HEK293 (cell line): ENCODE results near the gene SAP30.

Source experiments
- CTCF ChIA-PET: fragments of 350-600 bp; formaldehyde crosslinking; extraction: SDS; loops from one replicate; lab custom pipeline; 2021; ENCODE audit warnings: antibody characterized with exemption; lab: Yijun Ruan, JAX
- POLR2A ChIA-PET: fragments of 300-600 bp; formaldehyde crosslinking; extraction: SDS; loops from one replicate; lab custom pipeline; 2020; ENCODE audit warnings: antibody characterized with exemption, inconsistent platforms; lab: Yijun Ruan, JAX
- H3K27ac ChIP-seq: fragments of 200-500 bp; sonication (Bioruptor generic); 2 replicates; pipeline ENCODE4 v1.5.1; 2014; ENCODE audit warnings: low read depth, low read length, control low read depth, inconsistent platforms; ENCODE audit errors: extremely low read depth
- H3K36me3 ChIP-seq, 2 experiments: fragments of 200-500 bp in 1 of 2; sonication (Bioruptor generic) in 1 of 2; 1 replicate in 1 of 2; 2 replicates in 1 of 2; pipeline ENCODE4 v1.5.1; 2014 to 2017; ENCODE audit warnings: inconsistent platforms in 2 of 2, low read length in 2 of 2; ENCODE audit not compliant: control insufficient read depth in 2 of 2, insufficient read depth in 1 of 2
- H3K4me1 ChIP-seq: fragments of 200-500 bp; sonication (Bioruptor generic); 2 replicates; pipeline ENCODE4 v1.5.1; 2014; ENCODE audit warnings: mild to moderate bottlenecking, low read length, inconsistent platforms; ENCODE audit not compliant: control insufficient read depth, insufficient read depth
- H3K4me3 ChIP-seq: 2 replicates; pipeline ENCODE4 v1.5.1; 2011; ENCODE audit warnings: low read depth, mild to moderate bottlenecking, control low read depth, low read length, moderate library complexity
- H3K9me3 ChIP-seq: fragments of 200-500 bp; sonication (Bioruptor generic); 2 replicates; pipeline ENCODE4 v1.5.1; 2014; ENCODE audit warnings: low read depth, low read length, inconsistent platforms; ENCODE audit not compliant: control insufficient read depth, insufficient read depth
- BCL6B ChIP-seq: fragments of 450-650 bp; formaldehyde crosslinking; IDR thresholded peaks from 2 replicates; pipeline ENCODE4 v1.5.1; 2017; ENCODE audit warnings: missing biosample characterization, missing genetic modification characterization
- KLF7 ChIP-seq: fragments of 450-650 bp; formaldehyde crosslinking; IDR thresholded peaks from 2 replicates; pipeline ENCODE4 v1.5.1; 2016; ENCODE audit warnings: missing biosample characterization, missing genetic modification characterization, borderline replicate concordance
- OSR2 ChIP-seq: fragments of 450-650 bp; formaldehyde crosslinking; IDR thresholded peaks from 2 replicates; pipeline ENCODE4 v1.5.1; 2016; ENCODE audit warnings: missing biosample characterization, missing genetic modification characterization
- SP3 ChIP-seq: fragments of 450-650 bp; formaldehyde crosslinking; IDR thresholded peaks from 2 replicates; pipeline ENCODE4 v1.5.1; 2016; ENCODE audit warnings: missing biosample characterization, missing genetic modification characterization
- ZBTB21 ChIP-seq: fragments of 450-650 bp; formaldehyde crosslinking; IDR thresholded peaks from 2 replicates; pipeline ENCODE4 v1.5.1; 2017; ENCODE audit warnings: missing biosample characterization, missing genetic modification characterization
- ZBTB48 ChIP-seq: fragments of 450-650 bp; formaldehyde crosslinking; IDR thresholded peaks from 2 replicates; pipeline ENCODE4 v1.5.1; 2016; ENCODE audit warnings: missing biosample characterization, missing genetic modification characterization
- ZNF10 ChIP-seq: fragments of 450-650 bp; formaldehyde crosslinking; IDR thresholded peaks from 2 replicates; pipeline ENCODE4 v1.5.1; 2017; ENCODE audit warnings: missing biosample characterization, missing genetic modification characterization
- ZNF202 ChIP-seq: fragments of 450-650 bp; formaldehyde crosslinking; IDR thresholded peaks from 2 replicates; pipeline ENCODE4 v1.5.1; 2016; ENCODE audit warnings: missing biosample characterization, missing genetic modification characterization, borderline replicate concordance
- ZNF266 ChIP-seq: fragments of 450-650 bp; formaldehyde crosslinking; IDR thresholded peaks from 2 replicates; pipeline ENCODE4 v1.5.1; 2016; ENCODE audit warnings: missing biosample characterization, missing genetic modification characterization, low read depth
- ZNF350 ChIP-seq: fragments of 450-650 bp; formaldehyde crosslinking; IDR thresholded peaks from 2 replicates; pipeline ENCODE4 v1.5.0; 2017; ENCODE audit warnings: missing biosample characterization, mild to moderate bottlenecking, missing genetic modification characterization
- ZNF416 ChIP-seq: fragments of 450-650 bp; formaldehyde crosslinking; IDR thresholded peaks from 2 replicates; pipeline ENCODE4 v1.5.1; 2016; ENCODE audit warnings: missing biosample characterization, missing genetic modification characterization
- ZNF521 ChIP-seq: fragments of 450-650 bp; formaldehyde crosslinking; IDR thresholded peaks from 2 replicates; pipeline ENCODE4 v1.5.1; 2017; ENCODE audit warnings: missing biosample characterization, mild to moderate bottlenecking, missing genetic modification characterization
- ZNF600 ChIP-seq: fragments of 450-650 bp; formaldehyde crosslinking; IDR thresholded peaks from 2 replicates; pipeline ENCODE4 v1.5.1; 2016; ENCODE audit warnings: missing biosample characterization, missing genetic modification characterization
- ZNF629 ChIP-seq: fragments of 450-650 bp; formaldehyde crosslinking; IDR thresholded peaks from 2 replicates; pipeline ENCODE4 v1.5.1; 2017; ENCODE audit warnings: missing biosample characterization, missing genetic modification characterization
- ZNF704 ChIP-seq: fragments of 450-650 bp; formaldehyde crosslinking; IDR thresholded peaks from 2 replicates; pipeline ENCODE4 v1.5.1; 2016; ENCODE audit warnings: missing biosample characterization, missing genetic modification characterization
- ZNF768 ChIP-seq: fragments of 450-650 bp; formaldehyde crosslinking; IDR thresholded peaks from 2 replicates; pipeline ENCODE4 v1.5.1; 2018; ENCODE audit warnings: missing biosample characterization, mild to moderate bottlenecking, missing genetic modification characterization
- TF ChIP-seq, protein P1 (sequence below): fragments of 450-650 bp; formaldehyde crosslinking; IDR thresholded peaks from 2 replicates; pipeline ENCODE4 v1.5.1; 2017; ENCODE audit warnings: missing biosample characterization, missing genetic modification characterization
- TF ChIP-seq, protein P2 (sequence below): fragments of 450-650 bp; formaldehyde crosslinking; IDR thresholded peaks from 2 replicates; pipeline ENCODE4 v1.5.1; 2016; ENCODE audit warnings: missing biosample characterization, missing genetic modification characterization

The SAP30 gene

GRCh38 chr4:173371292-173372192 lies 788 bp downstream of the SAP30 start (continued):
- peak; percentile 90 for TF ChIP-seq ZNF600 (tag by site-specific recombination)

DNA sequence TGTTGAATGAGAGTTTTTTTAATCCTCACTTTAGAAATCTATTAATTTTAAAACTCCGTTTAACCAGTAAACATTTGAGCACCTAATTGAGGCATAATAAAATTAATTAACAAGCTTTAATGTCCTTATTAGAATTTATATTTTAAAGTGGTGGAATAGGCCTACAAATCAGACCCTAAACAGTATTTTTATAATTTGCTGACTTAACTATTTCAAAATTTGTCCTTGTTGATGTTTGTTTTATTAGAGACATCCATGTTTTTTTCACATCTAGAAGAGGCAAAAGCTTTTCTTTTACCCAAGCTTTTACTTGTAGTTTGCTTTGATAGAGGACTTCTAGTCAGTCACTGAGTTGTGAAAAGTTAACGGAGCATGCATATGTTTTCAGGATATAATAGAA lies 3.8 kb downstream of the SAP30 start:
- no peak overlapping the region for H3K27ac ChIP-seq
- CTCF ChIA-PET = interaction anchor here (1.4 kb wide), 1 partner anchor 10 kb away, joined by 4 read pairs; no protein-coding TSS in a partner anchor
- no peak overlapping the region for H3K4me3 ChIP-seq
- no peak for TF ChIP-seq ZNF768 (tag by site-specific recombination)
- TF ChIP-seq ZNF350 (tag by site-specific recombination) = no peak
- TF ChIP-seq ZBTB21 (tag by site-specific recombination) = no peak
- no peak for TF ChIP-seq ZNF629 (tag by site-specific recombination)
- no peak for TF ChIP-seq SP3 (tag by site-specific recombination)
- no peak for TF ChIP-seq KLF7 (tag by site-specific recombination)
- TF ChIP-seq OSR2 = no peak
- TF ChIP-seq ZNF704 (tag by site-specific recombination) = no peak
- TF ChIP-seq ZNF202 (tag by site-specific recombination) = no peak
- no peak for TF ChIP-seq ZNF266 (tag by site-specific recombination)
- no peak for TF ChIP-seq ZNF600 (tag by site-specific recombination)
- no peak for TF ChIP-seq ZNF416 (tag by site-specific recombination)
- TF ChIP-seq ZBTB48 = no peak
- TF ChIP-seq, protein P1, sequence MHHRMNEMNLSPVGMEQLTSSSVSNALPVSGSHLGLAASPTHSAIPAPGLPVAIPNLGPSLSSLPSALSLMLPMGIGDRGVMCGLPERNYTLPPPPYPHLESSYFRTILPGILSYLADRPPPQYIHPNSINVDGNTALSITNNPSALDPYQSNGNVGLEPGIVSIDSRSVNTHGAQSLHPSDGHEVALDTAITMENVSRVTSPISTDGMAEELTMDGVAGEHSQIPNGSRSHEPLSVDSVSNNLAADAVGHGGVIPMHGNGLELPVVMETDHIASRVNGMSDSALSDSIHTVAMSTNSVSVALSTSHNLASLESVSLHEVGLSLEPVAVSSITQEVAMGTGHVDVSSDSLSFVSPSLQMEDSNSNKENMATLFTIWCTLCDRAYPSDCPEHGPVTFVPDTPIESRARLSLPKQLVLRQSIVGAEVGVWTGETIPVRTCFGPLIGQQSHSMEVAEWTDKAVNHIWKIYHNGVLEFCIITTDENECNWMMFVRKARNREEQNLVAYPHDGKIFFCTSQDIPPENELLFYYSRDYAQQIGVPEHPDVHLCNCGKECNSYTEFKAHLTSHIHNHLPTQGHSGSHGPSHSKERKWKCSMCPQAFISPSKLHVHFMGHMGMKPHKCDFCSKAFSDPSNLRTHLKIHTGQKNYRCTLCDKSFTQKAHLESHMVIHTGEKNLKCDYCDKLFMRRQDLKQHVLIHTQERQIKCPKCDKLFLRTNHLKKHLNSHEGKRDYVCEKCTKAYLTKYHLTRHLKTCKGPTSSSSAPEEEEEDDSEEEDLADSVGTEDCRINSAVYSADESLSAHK (tag by site-specific recombination) = no peak
- TF ChIP-seq, protein P2, sequence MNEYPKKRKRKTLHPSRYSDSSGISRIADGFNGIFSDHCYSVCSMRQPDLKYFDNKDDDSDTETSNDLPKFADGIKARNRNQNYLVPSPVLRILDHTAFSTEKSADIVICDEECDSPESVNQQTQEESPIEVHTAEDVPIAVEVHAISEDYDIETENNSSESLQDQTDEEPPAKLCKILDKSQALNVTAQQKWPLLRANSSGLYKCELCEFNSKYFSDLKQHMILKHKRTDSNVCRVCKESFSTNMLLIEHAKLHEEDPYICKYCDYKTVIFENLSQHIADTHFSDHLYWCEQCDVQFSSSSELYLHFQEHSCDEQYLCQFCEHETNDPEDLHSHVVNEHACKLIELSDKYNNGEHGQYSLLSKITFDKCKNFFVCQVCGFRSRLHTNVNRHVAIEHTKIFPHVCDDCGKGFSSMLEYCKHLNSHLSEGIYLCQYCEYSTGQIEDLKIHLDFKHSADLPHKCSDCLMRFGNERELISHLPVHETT (tag by site-specific recombination) = no peak
- no peak for TF ChIP-seq BCL6B
- TF ChIP-seq ZNF10 = no peak
- no peak for TF ChIP-seq ZNF521 (tag by site-specific recombination)
- TF ChIP-seq, all 188 proteins: peak for 0
- H3K9me3 ChIP-seq = no peaks in the 10 kb centered on the region
- POLR2A ChIA-PET = interaction anchor here (1.3 kb wide), 1 partner anchor 40 kb away, joined by 4 read pairs; no protein-coding TSS in a partner anchor
- no peaks in the 10 kb centered on the region for H3K4me1 ChIP-seq
- peaks cover 11 to 16% of the 10 kb centered on the region in 2 experiments; a peak in 2 of 3 replicates for H3K36me3 ChIP-seq
